ENCODE measurements around the gene GPC6.
A peak's percentile ranks its signal among the peaks of the same experiment; 100 is the strongest.

GPC6 gene

GRCh38 chr13:93800342-93800741 is 573.7 kb downstream of the GPC6 start:
- no peak for TF ChIP-seq CTCF (IDR thresholded peaks at IDR 0.05)
- Mint-ChIP-seq H3K27me3 (ENCODE audit: low read depth, poor library complexity) (no peaks in the 10 kb centered on the region), H3K27ac (no peak overlapping the region), H3K4me3 (no peak overlapping the region), H3K36me3 (ENCODE audit: low read depth) (no peaks in the 10 kb centered on the region), H3K9me3 (no peaks in the 10 kb centered on the region), H3K4me1 (peaks cover 4% of the 10 kb centered on the region)
- no peak for DNase-seq

- DNase-seq = no peak
- Mint-ChIP-seq H3K4me1 (peaks cover 29% of the 10 kb centered on the region), H3K4me3 (no peak overlapping the region), H3K27me3 (ENCODE audit: low read depth, poor library complexity) (no peaks in the 10 kb centered on the region), H3K9me3 (no peaks in the 10 kb centered on the region), H3K36me3 (ENCODE audit: low read depth) (no peaks in the 10 kb centered on the region), H3K27ac (peak overlapping the region; percentile 67)
- no peak for TF ChIP-seq CTCF (IDR thresholded peaks at IDR 0.05)
Measured at GRCh38 chr13:93805736-93806135, 579.1 kb downstream of the GPC6 start.

GRCh38 chr13:93806861-93807260 is 580.3 kb downstream of the GPC6 start:
- Mint-ChIP-seq H3K4me3 (no peak overlapping the region), H3K27me3 (ENCODE audit: low read depth, poor library complexity) (no peaks in the 10 kb centered on the region), H3K4me1 (peaks cover 37% of the 10 kb centered on the region), H3K36me3 (ENCODE audit: low read depth) (no peaks in the 10 kb centered on the region), H3K9me3 (no peaks in the 10 kb centered on the region), H3K27ac (no peak overlapping the region)
- no peak for DNase-seq
- TF ChIP-seq CTCF (IDR thresholded peaks at IDR 0.05) = no peak

- H3K27ac Mint-ChIP-seq = peak overlapping the region; percentile 76
- H3K27me3 Mint-ChIP-seq (ENCODE audit: low read depth, poor library complexity) = no peaks in the 10 kb centered on the region
- TF ChIP-seq CTCF (IDR thresholded peaks at IDR 0.05) = no peak
- H3K9me3 Mint-ChIP-seq = no peaks in the 10 kb centered on the region
- DNase-seq = no peak
- H3K4me3 Mint-ChIP-seq = no peak overlapping the region
- H3K36me3 Mint-ChIP-seq (ENCODE audit: low read depth) = no peaks in the 10 kb centered on the region
- peaks cover 46% of the 10 kb centered on the region for H3K4me1 Mint-ChIP-seq
Measured at GRCh38 chr13:93810264-93810663, 583.7 kb downstream of the GPC6 start.

- Mint-ChIP-seq H3K27me3 (ENCODE audit: low read depth, poor library complexity) (no peaks in the 10 kb centered on the region), H3K9me3 (no peaks in the 10 kb centered on the region), H3K36me3 (ENCODE audit: low read depth) (no peaks in the 10 kb centered on the region), H3K4me1 (peaks cover 41% of the 10 kb centered on the region), H3K27ac (peak overlapping the region; percentile 57), H3K4me3 (no peak overlapping the region)
- no peak for TF ChIP-seq CTCF (IDR thresholded peaks at IDR 0.05)
- no peak for DNase-seq
Measured at GRCh38 chr13:93811071-93811737, 584.6 kb downstream of the GPC6 start.

GRCh38 chr13:93811738-93812112 is 585.1 kb downstream of the GPC6 start:
- no peak overlapping the region for H3K27ac Mint-ChIP-seq
- H3K27me3 Mint-ChIP-seq (ENCODE audit: low read depth, poor library complexity) = no peaks in the 10 kb centered on the region
- no peak for TF ChIP-seq CTCF (IDR thresholded peaks at IDR 0.05)
- H3K4me3 Mint-ChIP-seq = no peak overlapping the region
- no peaks in the 10 kb centered on the region for H3K9me3 Mint-ChIP-seq
- peaks cover 41% of the 10 kb centered on the region for H3K4me1 Mint-ChIP-seq
- no peaks in the 10 kb centered on the region for H3K36me3 Mint-ChIP-seq (ENCODE audit: low read depth)
- DNase-seq = no peak

Data from nephron progenitor cell (in vitro differentiated cells).